HFF-Myc (cell line): ENCODE measurements around the gene C1QA.

Source experiments
- DNase-seq: peaks from one replicate; pipeline ENCODE4 v3.0.0-alpha.2; 2011; ENCODE audit warnings: low read depth; ENCODE audit errors: extremely low read depth
- H3K4me3 ChIP-seq: replicated peaks from 2 replicates; pipeline ENCODE4 v1.5.1; 2011; ENCODE audit warnings: low read depth, mild to moderate bottlenecking, control low read depth, low read length
- TF ChIP-seq, protein P1 (sequence below): IDR thresholded peaks from 2 replicates; pipeline ENCODE4 v1.5.1; 2012; ENCODE audit warnings: mild to moderate bottlenecking, low read depth, low read length, control low read depth; ENCODE audit errors: missing control alignments

C1QA gene

DNA sequence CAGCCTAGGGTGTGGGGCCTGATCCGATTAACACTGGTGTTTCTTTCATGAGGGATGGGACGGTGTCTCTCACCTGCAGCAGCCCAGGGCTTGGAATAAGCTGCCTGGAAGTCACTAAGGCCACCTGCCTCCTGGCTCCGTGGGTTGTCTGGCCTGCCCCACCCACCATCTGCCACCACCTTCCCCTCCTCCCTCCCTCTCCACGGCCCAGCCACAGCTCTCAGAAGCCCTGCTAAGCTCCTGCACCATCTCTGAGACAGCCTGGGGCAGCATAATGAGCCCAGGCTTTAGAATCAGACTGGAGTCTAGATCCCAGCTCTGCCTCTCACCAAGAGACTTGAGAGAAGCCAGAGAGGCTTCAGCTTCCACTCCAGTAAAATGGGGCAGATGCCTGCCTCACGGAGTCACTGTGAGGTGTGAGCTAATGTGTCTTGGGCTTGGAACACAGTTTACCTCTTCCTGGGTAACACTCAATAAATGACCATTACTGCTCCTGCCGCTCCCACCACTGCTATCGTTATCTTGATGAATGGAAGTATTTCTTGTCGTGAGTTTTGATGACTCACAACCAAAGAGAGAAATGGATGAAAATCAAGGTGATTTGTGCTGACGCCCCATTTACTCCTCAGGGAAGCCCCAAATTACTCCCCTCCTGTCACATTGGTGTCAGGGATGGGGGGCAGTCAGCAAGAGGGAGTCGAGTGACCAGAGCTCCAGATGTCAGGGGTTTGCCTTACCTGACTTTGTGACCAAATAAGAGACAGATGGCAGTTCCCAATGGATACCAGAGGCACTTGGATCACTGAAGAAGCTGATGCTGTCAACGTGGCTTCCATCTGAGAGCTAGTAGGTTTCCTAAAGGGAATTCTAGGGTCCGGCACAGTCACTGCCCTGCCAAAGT is 23.5 kb upstream of the C1QA start:
- no peak for DNase-seq
- H3K4me3 ChIP-seq: no peak overlapping the region
- TF ChIP-seq, protein P1, sequence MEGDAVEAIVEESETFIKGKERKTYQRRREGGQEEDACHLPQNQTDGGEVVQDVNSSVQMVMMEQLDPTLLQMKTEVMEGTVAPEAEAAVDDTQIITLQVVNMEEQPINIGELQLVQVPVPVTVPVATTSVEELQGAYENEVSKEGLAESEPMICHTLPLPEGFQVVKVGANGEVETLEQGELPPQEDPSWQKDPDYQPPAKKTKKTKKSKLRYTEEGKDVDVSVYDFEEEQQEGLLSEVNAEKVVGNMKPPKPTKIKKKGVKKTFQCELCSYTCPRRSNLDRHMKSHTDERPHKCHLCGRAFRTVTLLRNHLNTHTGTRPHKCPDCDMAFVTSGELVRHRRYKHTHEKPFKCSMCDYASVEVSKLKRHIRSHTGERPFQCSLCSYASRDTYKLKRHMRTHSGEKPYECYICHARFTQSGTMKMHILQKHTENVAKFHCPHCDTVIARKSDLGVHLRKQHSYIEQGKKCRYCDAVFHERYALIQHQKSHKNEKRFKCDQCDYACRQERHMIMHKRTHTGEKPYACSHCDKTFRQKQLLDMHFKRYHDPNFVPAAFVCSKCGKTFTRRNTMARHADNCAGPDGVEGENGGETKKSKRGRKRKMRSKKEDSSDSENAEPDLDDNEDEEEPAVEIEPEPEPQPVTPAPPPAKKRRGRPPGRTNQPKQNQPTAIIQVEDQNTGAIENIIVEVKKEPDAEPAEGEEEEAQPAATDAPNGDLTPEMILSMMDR: no peak

DNA sequence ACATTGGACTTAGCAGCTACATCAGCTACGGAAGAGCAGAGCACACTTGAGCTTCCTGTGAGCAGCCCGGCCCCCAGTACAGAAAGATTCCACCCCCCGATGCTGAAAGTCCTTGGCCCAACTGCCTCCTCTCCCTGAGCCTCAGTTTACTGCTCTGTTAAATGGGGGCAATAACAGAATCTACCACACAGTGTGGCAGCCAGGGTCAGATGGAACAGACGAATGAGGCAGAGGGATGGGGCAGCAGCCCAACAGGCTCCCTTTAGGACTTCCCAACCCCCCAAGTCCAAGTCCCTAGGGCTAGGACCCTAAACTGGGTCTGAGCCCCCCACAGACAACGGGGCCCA is 22.9 kb upstream of the C1QA start:
- no peak for DNase-seq
- TF ChIP-seq, protein P1: no peak

DNA sequence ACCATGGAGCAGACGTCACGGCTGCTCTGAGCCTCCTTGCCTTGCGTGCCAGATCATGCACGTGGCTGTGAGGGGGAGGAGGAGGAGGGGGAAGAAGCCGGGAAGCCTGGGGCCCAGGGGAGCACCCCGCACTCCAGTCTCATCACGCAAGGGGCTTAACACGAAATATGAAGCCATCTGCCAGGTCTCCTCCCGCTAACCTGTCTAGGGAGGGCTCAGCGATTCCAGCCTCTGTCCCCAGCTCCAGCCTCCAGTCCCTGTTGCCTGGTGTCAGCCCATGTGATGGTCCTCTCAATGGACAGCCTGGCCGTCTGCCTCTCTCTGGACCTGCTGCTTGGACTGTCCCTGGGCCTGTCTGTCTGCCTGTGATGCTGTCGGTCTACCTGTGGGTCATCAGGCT is 22.5 kb upstream of the C1QA start:
- TF ChIP-seq, protein P1: no peak
- H3K4me3 ChIP-seq: no peak overlapping the region
- DNase-seq: no peak

More for the DNA sequence above, 22.9 kb upstream of the C1QA start:
- H3K4me3 ChIP-seq: no peak overlapping the region

DNA sequence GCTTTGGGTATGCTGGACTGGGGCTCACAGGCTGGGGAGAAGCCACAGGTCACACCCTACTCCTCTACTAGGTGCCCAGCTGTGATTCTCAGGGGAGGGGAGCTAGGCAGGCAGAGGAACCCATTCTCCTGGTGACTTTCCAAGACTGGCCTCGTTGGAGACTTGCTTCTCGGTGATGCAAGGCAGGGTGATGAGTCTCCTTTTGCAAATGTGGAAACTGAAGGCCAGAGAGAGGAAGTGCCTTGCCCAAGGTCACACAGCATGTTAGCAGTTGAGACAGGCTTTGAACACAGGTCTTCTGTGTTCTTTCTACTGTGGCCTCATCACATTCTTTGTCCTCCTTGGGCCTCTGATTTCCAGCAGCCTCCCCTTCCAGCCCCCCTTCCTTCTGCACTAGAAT is 20.5 kb upstream of the C1QA start:
- no peak overlapping the region for H3K4me3 ChIP-seq
- DNase-seq: no peak
- TF ChIP-seq, protein P1: no peak

DNA sequence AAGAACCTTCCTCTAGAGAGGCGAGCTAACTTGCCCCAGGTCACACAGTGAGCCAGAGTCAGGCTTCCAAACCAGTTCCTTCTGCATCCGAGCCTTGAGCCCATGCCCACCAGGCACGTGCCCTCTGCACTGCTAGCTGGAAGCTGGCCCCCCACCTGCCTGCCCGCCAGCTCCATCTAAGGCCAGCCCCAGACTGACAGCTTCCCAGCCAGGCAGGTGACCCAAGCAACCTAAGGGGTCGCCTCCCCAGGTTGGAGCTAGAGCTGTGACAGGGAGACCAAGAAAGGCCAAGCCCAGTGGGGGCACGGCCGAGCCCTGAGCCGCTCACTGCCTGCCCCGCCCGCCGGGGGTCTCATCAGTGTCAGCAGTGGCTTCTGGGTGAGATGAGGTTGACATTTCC is 19.9 kb upstream of the C1QA start:
- no peak for DNase-seq
- TF ChIP-seq, protein P1: no peak
- H3K4me3 ChIP-seq: no peak overlapping the region

DNA sequence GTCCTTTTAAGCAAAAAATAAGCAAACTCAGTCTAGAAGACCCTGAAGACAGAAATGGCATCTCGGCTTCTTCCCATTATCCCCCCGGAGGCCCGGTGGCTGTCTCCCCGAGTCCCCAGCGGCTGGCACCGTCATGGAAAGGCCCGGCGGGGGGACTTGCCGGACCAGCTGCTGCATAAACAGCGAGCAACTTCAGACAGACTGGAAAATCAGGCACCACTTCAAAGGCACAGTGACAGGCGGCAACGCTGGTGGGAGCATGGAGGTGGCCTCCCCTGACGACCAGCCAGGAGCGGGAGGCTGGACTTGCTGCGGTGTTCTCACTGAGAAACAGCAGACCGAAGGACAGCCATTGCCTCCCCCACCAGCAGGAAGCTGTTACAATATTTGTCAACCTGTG is 18.4 kb upstream of the C1QA start:
- no peak for DNase-seq
- no peak overlapping the region for H3K4me3 ChIP-seq
- TF ChIP-seq, protein P1: no peak

DNA sequence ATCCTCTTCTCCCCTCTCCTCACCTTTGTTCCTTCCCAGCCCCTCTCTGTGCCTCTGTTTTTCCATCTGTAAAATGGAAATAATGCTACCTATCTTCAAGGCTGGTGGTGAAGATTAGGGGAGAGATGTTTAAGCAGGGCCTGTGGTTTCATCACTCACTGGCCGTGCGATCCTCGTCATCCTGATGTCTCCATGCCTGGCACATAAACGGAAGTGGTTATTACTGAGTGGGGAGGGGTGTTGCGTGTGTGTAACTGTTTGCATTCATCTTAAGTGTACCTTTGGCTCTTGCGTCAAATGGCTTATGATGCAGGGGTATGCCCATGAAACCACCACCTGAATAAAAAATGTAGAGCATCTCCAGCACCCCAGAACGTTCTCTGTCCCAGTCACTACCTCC is 17.2 kb upstream of the C1QA start:
- TF ChIP-seq, protein P1: no peak

More for the DNA sequence above, 17.2 kb upstream of the C1QA start:
- no peak for DNase-seq
- H3K4me3 ChIP-seq: no peak overlapping the region
